Measurements from ENCODE around the gene CA14. TPM values are rescaled to one million over a fixed set of nuclear protein-coding genes. Genes with fewer than 3 reads are reported as not detected.
A peak's percentile ranks its signal among the peaks of the same experiment; 100 is the strongest.

CA14 gene
- total and polyA plus RNA-seq, 9 of the 15 experiments (the other 6 are each of a cell fraction or from before 2014, with no cell fraction given): 0.13 to 0.57 (median 0.26) TPM; not detected in 1

DNA sequence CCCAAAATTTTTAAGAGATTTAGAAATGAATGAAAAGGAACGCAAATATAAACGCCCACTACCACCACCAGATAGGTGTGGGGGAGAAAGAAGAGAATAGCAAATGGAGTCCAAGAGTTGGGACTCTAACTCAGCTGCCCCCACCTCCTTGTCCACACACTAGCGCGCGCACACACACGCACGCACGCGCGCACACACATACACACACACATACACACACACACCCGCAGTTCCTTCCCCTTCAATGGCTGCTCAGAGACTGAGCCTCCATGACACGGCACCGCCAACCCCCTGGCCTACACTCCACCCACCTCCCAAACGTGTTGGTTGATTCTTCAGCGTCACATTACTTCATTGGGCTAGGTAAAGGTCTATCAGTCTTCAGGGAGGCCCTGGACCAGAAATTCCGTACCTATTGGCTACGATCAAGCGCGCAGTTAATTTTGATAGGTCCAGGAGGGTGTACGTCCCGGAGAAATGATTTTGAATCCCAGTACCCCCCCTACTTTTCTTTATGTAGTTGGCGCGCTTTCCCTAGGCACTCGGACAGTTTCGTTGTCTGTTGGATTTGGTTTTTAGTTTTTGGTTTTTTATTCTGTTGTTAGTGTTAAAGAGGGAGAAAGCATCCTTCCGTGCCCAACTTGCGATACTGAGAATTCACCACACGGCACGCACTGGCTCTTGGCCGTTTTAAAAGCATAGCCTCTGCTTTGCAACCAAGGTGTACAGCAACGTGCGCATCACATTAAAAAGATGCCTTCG is 21.5 kb upstream of the CA14 start, which contains the start of gene ANP32E (continued):
- TF ChIP-seq RFX5 (IDR thresholded peaks at IDR 0.05; ENCODE audit: low read depth, low read length) (no peak), MCM5 (IDR thresholded peaks at IDR 0.05; ENCODE audit: low read depth) (no peak), ZNF696 (CRISPR knock-in tag; conservative IDR thresholded peaks at IDR 0.05) (no peak), NR2F6 (CRISPR knock-in tag; IDR thresholded peaks at IDR 0.05) (no peak), TEAD1 (CRISPR knock-in tag; IDR thresholded peaks at IDR 0.05) (peak; percentile 20 to 58; a peak in 2 of 4 replicates), KAT7 (CRISPR knock-in tag; IDR thresholded peaks at IDR 0.05; ENCODE audit: borderline replicate concordance) (peak; percentile 49; the same call in 1 of the 2 replicates), MBD2 (IDR thresholded peaks at IDR 0.05; ENCODE audit: borderline replicate concordance, low read depth) (peak; percentile 98), ZNF717 (CRISPR knock-in tag; IDR thresholded peaks at IDR 0.05) (no peak), CBFB (CRISPR knock-in tag; IDR thresholded peaks at IDR 0.05) (no peak), IFI16 (CRISPR knock-in tag; IDR thresholded peaks at IDR 0.05) (no peak), ZNF224 (CRISPR knock-in tag; IDR thresholded peaks at IDR 0.05) (no peak), ZNF707 (CRISPR knock-in tag; conservative IDR thresholded peaks at IDR 0.05) (no peak)
- TF ChIP-seq, protein P1, sequence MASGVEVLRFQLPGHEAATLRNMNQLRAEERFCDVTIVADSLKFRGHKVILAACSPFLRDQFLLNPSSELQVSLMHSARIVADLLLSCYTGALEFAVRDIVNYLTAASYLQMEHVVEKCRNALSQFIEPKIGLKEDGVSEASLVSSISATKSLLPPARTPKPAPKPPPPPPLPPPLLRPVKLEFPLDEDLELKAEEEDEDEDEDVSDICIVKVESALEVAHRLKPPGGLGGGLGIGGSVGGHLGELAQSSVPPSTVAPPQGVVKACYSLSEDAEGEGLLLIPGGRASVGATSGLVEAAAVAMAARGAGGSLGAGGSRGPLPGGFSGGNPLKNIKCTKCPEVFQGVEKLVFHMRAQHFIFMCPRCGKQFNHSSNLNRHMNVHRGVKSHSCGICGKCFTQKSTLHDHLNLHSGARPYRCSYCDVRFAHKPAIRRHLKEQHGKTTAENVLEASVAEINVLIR (CRISPR knock-in tag; IDR thresholded peaks at IDR 0.05): peak; percentile 65
- TF ChIP-seq, protein P2, sequence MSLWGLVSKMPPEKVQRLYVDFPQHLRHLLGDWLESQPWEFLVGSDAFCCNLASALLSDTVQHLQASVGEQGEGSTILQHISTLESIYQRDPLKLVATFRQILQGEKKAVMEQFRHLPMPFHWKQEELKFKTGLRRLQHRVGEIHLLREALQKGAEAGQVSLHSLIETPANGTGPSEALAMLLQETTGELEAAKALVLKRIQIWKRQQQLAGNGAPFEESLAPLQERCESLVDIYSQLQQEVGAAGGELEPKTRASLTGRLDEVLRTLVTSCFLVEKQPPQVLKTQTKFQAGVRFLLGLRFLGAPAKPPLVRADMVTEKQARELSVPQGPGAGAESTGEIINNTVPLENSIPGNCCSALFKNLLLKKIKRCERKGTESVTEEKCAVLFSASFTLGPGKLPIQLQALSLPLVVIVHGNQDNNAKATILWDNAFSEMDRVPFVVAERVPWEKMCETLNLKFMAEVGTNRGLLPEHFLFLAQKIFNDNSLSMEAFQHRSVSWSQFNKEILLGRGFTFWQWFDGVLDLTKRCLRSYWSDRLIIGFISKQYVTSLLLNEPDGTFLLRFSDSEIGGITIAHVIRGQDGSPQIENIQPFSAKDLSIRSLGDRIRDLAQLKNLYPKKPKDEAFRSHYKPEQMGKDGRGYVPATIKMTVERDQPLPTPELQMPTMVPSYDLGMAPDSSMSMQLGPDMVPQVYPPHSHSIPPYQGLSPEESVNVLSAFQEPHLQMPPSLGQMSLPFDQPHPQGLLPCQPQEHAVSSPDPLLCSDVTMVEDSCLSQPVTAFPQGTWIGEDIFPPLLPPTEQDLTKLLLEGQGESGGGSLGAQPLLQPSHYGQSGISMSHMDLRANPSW (CRISPR knock-in tag; IDR thresholded peaks at IDR 0.05): no peak
- TF ChIP-seq, protein P3, sequence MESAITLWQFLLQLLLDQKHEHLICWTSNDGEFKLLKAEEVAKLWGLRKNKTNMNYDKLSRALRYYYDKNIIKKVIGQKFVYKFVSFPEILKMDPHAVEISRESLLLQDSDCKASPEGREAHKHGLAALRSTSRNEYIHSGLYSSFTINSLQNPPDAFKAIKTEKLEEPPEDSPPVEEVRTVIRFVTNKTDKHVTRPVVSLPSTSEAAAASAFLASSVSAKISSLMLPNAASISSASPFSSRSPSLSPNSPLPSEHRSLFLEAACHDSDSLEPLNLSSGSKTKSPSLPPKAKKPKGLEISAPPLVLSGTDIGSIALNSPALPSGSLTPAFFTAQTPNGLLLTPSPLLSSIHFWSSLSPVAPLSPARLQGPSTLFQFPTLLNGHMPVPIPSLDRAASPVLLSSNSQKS (CRISPR knock-in tag; IDR thresholded peaks at IDR 0.05): no peak
- TF ChIP-seq, protein P4, sequence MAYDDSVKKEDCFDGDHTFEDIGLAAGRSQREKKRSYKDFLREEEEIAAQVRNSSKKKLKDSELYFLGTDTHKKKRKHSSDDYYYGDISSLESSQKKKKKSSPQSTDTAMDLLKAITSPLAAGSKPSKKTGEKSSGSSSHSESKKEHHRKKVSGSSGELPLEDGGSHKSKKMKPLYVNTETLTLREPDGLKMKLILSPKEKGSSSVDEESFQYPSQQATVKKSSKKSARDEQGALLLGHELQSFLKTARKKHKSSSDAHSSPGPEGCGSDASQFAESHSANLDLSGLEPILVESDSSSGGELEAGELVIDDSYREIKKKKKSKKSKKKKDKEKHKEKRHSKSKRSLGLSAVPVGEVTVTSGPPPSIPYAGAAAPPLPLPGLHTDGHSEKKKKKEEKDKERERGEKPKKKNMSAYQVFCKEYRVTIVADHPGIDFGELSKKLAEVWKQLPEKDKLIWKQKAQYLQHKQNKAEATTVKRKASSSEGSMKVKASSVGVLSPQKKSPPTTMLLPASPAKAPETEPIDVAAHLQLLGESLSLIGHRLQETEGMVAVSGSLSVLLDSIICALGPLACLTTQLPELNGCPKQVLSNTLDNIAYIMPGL (CRISPR knock-in tag; IDR thresholded peaks at IDR 0.05): peak; percentile 86
- TF ChIP-seq, protein P5, sequence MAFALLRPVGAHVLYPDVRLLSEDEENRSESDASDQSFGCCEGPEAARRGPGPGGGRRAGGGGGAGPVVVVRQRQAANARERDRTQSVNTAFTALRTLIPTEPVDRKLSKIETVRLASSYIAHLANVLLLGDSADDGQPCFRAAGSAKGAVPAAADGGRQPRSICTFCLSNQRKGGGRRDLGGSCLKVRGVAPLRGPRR (CRISPR knock-in tag; IDR thresholded peaks at IDR 0.05): no peak
- TF ChIP-seq, protein P6, sequence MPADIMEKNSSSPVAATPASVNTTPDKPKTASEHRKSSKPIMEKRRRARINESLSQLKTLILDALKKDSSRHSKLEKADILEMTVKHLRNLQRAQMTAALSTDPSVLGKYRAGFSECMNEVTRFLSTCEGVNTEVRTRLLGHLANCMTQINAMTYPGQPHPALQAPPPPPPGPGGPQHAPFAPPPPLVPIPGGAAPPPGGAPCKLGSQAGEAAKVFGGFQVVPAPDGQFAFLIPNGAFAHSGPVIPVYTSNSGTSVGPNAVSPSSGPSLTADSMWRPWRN (IDR thresholded peaks at IDR 0.05; ENCODE audit: low read depth): peak; percentile 17; the same call in 1 of the 2 replicates

Measured in K562 (cell line).